Measurements from ENCODE around the gene GNB5. TPM values are rescaled to one million over a fixed set of nuclear protein-coding genes. Genes with fewer than 3 reads are reported as not detected.

Gene GNB5
- total RNA-seq, 1 experiment from 2014 or later, result 22.8 TPM

- Histone ChIP-seq H3K27me3 (replicated peaks; ENCODE audit: insufficient read depth, low read depth, low read length, poor library complexity) (no peaks in the 10 kb centered on the region), H3K9me3 (ENCODE audit: low read depth, low read length, poor library complexity, severe bottlenecking) (no peaks in the 10 kb centered on the region), H3K27ac (ENCODE audit: low read depth, low read length, poor library complexity, severe bottlenecking) (no peak overlapping the region), H3K4me1 (ENCODE audit: insufficient read depth, low read length, poor library complexity, severe bottlenecking) (no peaks in the 10 kb centered on the region), H3K36me3 (ENCODE audit: insufficient read depth, low read length, poor library complexity, severe bottlenecking) (no peaks in the 10 kb centered on the region), H3K4me3 (ENCODE audit: low read depth, low read length, poor library complexity, severe bottlenecking) (no peak overlapping the region)
- CTCF ChIA-PET, result no interaction called here
- intact Hi-C loops (cut with micrococcal nuclease; ENCODE audit: unreplicated experiment), result no loop called here
- DNase-seq (ENCODE audit: low spot score), result no peak
- no TSS peak for BruUV-seq (replicated peaks)
- POLR2A ChIA-PET (ENCODE audit: low non-redundant PET), result no interaction called here
- TF ChIP-seq CTCF (conservative IDR thresholded peaks at IDR 0.05; ENCODE audit: low read depth, low read length) (no peak), EZH2 (IDR thresholded peaks at IDR 0.05; ENCODE audit: borderline replicate concordance, low read depth, low read length, poor library complexity, severe bottlenecking) (no peak)
These were observed 41.1 kb upstream of the GNB5 start for GRCh38 chr15:52232327-52232726.

- Histone ChIP-seq H3K9me3 (ENCODE audit: low read depth, low read length, poor library complexity, severe bottlenecking) (no peaks in the 10 kb centered on the region), H3K36me3 (ENCODE audit: insufficient read depth, low read length, poor library complexity, severe bottlenecking) (no peaks in the 10 kb centered on the region), H3K27ac (ENCODE audit: low read depth, low read length, poor library complexity, severe bottlenecking) (no peak overlapping the region), H3K27me3 (replicated peaks; ENCODE audit: insufficient read depth, low read depth, low read length, poor library complexity) (no peaks in the 10 kb centered on the region), H3K4me3 (ENCODE audit: low read depth, low read length, poor library complexity, severe bottlenecking) (no peak overlapping the region), H3K4me1 (ENCODE audit: insufficient read depth, low read length, poor library complexity, severe bottlenecking) (no peaks in the 10 kb centered on the region)
- DNase-seq (ENCODE audit: low spot score), result no peak
- ChIA-PET POLR2A (ENCODE audit: low non-redundant PET) (interaction anchor here (0.7 kb wide), 1 partner anchor 1560 kb away, joined by 4 read pairs; no protein-coding TSS in a partner anchor), CTCF (interaction anchor here (0.7 kb wide), 1 partner anchor 936 kb away, joined by 3 read pairs; no protein-coding TSS in a partner anchor)
- TF ChIP-seq CTCF (conservative IDR thresholded peaks at IDR 0.05; ENCODE audit: low read depth, low read length), result no peak
- no TSS peak for BruUV-seq (replicated peaks)
- intact Hi-C loops (cut with micrococcal nuclease; ENCODE audit: unreplicated experiment), result no loop called here
These were observed 38.9 kb upstream of the GNB5 start for GRCh38 chr15:52230073-52230472.

GRCh38 chr15:52228921-52229320, 37.7 kb upstream of the GNB5 start:
- Histone ChIP-seq H3K4me3 (ENCODE audit: low read depth, low read length, poor library complexity, severe bottlenecking) (no peak overlapping the region), H3K27ac (ENCODE audit: low read depth, low read length, poor library complexity, severe bottlenecking) (no peak overlapping the region), H3K36me3 (ENCODE audit: insufficient read depth, low read length, poor library complexity, severe bottlenecking) (no peaks in the 10 kb centered on the region), H3K27me3 (replicated peaks; ENCODE audit: insufficient read depth, low read depth, low read length, poor library complexity) (no peaks in the 10 kb centered on the region), H3K4me1 (ENCODE audit: insufficient read depth, low read length, poor library complexity, severe bottlenecking) (no peaks in the 10 kb centered on the region), H3K9me3 (ENCODE audit: low read depth, low read length, poor library complexity, severe bottlenecking) (no peaks in the 10 kb centered on the region)
- TF ChIP-seq CTCF (conservative IDR thresholded peaks at IDR 0.05; ENCODE audit: low read depth, low read length), result no peak
- DNase-seq (ENCODE audit: low spot score), result peak; percentile 10
- ChIA-PET CTCF (interaction anchor here (0.7 kb wide), 1 partner anchor 141 kb away, joined by 3 read pairs; no protein-coding TSS in a partner anchor), POLR2A (ENCODE audit: low non-redundant PET) (no interaction called here)
- intact Hi-C loops (cut with micrococcal nuclease; ENCODE audit: unreplicated experiment), result loop anchor here (5.0 kb wide), 2 partner anchors 47 to 247 kb away; no protein-coding TSS in a partner anchor
- BruUV-seq (replicated peaks), result no TSS peak

Measured in A673 (cell line).